ENCODE data around the gene EHD1.

DNA sequence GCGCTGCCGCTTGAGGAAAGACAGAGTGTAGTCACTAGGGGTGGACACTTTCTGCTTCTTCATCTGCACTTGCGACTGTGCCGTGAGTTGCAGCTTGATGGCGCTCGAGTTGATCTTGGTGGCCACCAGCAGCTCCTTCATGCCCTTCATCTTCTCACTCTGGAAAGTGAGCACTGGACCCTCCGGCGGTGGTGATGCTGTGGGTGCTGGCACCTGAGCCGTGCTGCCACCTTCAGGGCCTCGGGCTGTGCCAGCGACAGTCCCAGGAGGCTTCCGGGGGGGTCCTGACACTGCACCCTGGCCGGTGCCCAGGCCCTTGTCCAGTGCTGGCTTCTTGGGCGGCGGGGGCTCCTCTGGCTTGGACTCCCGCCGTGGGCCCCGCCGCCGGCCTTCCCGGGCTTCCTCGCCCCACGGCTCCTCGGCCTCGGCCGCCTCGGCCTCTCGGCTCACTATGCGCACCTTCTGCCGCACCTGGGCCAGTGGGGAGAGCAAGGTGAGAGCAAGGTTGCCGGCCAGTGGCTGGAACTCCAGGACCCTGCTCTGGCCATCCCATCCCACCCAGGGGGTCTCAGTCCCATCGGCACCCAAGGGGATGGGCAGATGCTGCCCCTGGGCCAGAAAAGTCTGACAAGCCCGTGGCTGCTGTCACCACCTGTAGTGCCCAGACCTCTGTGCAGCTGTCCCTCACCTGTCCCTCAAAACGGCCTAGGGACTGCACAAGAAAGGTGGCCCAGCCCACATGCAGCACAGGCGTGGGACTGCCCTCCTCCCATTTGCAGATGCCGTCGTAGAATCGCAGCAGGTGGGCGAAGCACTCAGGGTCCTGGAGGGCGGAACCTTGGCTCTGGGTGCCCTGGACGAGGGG is 73.8 kb downstream of the EHD1 start:
- TF ChIP-seq POLR2AphosphoS5 (IDR thresholded peaks at IDR 0.05; ENCODE audit: borderline replicate concordance, low read depth, low read length) (no peak), EZH2 (IDR thresholded peaks at IDR 0.05) (no peak), FOXP2 (optimal IDR thresholded peaks at IDR 0.05; ENCODE audit: control extremely low read depth, extremely low read length, insufficient read depth) (no peak)
